ENCODE data around the gene ATOH8. TPM values are rescaled to one million over a fixed set of nuclear protein-coding genes. Genes with fewer than 3 reads are reported as not detected.

Gene ATOH8
- total RNA-seq, 2 experiments from 2014 or later: 0.44 TPM; not detected in 1

- H3K4me1 ChIP-seq (ENCODE audit: insufficient read depth, low read length, poor library complexity, severe bottlenecking): no peaks in the 10 kb centered on the region
- H3K27ac ChIP-seq (ENCODE audit: low read depth, low read length, poor library complexity, severe bottlenecking): no peak overlapping the region
- H2AFZ ChIP-seq (ENCODE audit: low read length): no peak overlapping the region
Observed at GRCh38 chr2:85768713-85769112, 14.9 kb downstream of the ATOH8 start.

DNA sequence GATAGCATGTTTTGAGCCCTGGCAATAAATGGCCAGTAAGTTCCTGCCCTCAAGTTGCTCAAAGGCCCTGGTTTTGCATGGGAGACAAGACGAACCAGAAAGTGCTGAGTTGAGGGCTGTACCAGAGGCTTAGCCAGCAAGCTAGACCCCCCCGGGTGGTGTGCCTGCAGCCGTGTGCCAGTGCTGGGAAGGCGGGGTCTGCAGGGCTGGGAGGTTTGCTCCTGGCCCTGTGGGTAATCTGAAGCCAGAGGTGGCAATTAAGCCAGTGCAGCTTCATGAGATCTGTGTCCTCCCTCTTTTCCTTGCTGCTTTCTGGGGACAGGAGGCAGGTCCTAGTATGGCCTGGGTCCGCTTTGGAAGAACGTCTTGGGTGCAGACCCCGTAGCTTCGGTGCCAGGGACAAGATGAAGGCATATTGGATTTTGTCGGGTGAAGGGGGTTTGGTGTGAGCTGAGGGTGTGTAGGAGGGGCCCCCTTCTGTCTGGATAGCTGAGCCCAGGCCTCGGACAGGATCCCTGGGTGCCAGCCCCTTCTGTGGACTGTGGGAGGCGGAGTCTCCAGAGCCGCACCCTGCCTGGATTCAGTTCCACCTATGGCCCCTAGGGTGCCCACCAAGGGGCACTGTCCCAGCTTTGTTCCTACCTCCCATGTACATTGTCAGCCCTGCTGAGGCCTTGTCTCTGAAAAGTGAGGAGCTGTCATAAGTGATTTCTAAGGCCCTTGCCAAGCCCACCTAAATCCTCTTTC, 15.6 kb downstream of the ATOH8 start:
- Histone ChIP-seq H3K36me3 (ENCODE audit: insufficient read depth, low read length) (no peaks in the 10 kb centered on the region), H3K9me3 (ENCODE audit: low read length) (no peaks in the 10 kb centered on the region), H4K20me1 (ENCODE audit: insufficient read depth, low read length) (no peaks in the 10 kb centered on the region), H3K27ac (ENCODE audit: low read depth, low read length, poor library complexity, severe bottlenecking) (no peak overlapping the region), H3K79me2 (ENCODE audit: insufficient read depth, low read depth, low read length) (no peaks in the 10 kb centered on the region), H3K4me2 (ENCODE audit: low read length) (no peak overlapping the region), H3K4me3 (ENCODE audit: low read depth, low read length, poor library complexity, severe bottlenecking) (no peak overlapping the region), H3K4me1 (ENCODE audit: insufficient read depth, low read length, poor library complexity, severe bottlenecking) (no peaks in the 10 kb centered on the region), H3K9me2 (ENCODE audit: insufficient read depth, low read length) (no peaks in the 10 kb centered on the region), H2AFZ (ENCODE audit: low read length) (no peak overlapping the region)
- no TSS peak for BruUV-seq (replicated peaks)
- POLR2A ChIA-PET: no interaction called here
- CTCF ChIA-PET (ENCODE audit: unreplicated experiment): no interaction called here
- intact Hi-C loops (cut with micrococcal nuclease; ENCODE audit: unreplicated experiment): no loop called here
- DNase-seq (ENCODE audit: low spot score): peak; percentile 19
- peak; percentile 56 for TF ChIP-seq CTCF (conservative IDR thresholded peaks at IDR 0.05; ENCODE audit: low read length)
- no peak for TF ChIP-seq EZH2phosphoT487 (IDR thresholded peaks at IDR 0.05; ENCODE audit: borderline replicate concordance, low read depth, low read length)

More at GRCh38 chr2:85768713-85769112, 14.9 kb downstream of the ATOH8 start:
- no TSS peak for BruUV-seq (replicated peaks)
- no peaks in the 10 kb centered on the region for H3K9me2 ChIP-seq (ENCODE audit: insufficient read depth, low read length)
- DNase-seq (ENCODE audit: low spot score): no peak
- no peaks in the 10 kb centered on the region for H3K36me3 ChIP-seq (ENCODE audit: insufficient read depth, low read length)
- H4K20me1 ChIP-seq (ENCODE audit: insufficient read depth, low read length): no peaks in the 10 kb centered on the region
- H3K79me2 ChIP-seq (ENCODE audit: insufficient read depth, low read depth, low read length): no peaks in the 10 kb centered on the region
- TF ChIP-seq EZH2phosphoT487 (IDR thresholded peaks at IDR 0.05; ENCODE audit: borderline replicate concordance, low read depth, low read length): no peak
- TF ChIP-seq CTCF (conservative IDR thresholded peaks at IDR 0.05; ENCODE audit: low read length): no peak
- H3K4me3 ChIP-seq (ENCODE audit: low read depth, low read length, poor library complexity, severe bottlenecking): no peak overlapping the region
- ChIA-PET CTCF (ENCODE audit: unreplicated experiment) (no interaction called here), POLR2A (interaction anchor here (0.9 to 1.0 kb wide), 2 partner anchors 17 to 88 kb away, joined by 3 read pairs; no protein-coding TSS in a partner anchor)
- no peak overlapping the region for H3K4me2 ChIP-seq (ENCODE audit: low read length)
- intact Hi-C loops (cut with micrococcal nuclease; ENCODE audit: unreplicated experiment): no loop called here
- H3K9me3 ChIP-seq (ENCODE audit: low read length): no peaks in the 10 kb centered on the region

GRCh38 chr2:85769983-85770362, 16.2 kb downstream of the ATOH8 start:
- H3K79me2 ChIP-seq (ENCODE audit: insufficient read depth, low read depth, low read length): no peaks in the 10 kb centered on the region
- CTCF ChIA-PET (ENCODE audit: unreplicated experiment): no interaction called here
- BruUV-seq (replicated peaks): no TSS peak
- intact Hi-C loops (cut with micrococcal nuclease; ENCODE audit: unreplicated experiment): no loop called here
- H3K27ac ChIP-seq (ENCODE audit: low read depth, low read length, poor library complexity, severe bottlenecking): no peak overlapping the region
- TF ChIP-seq CTCF (conservative IDR thresholded peaks at IDR 0.05; ENCODE audit: low read length) (0 out of 2 replicates have a peak, but pooled peaks have one; percentile 13), EZH2phosphoT487 (IDR thresholded peaks at IDR 0.05; ENCODE audit: borderline replicate concordance, low read depth, low read length) (no peak)
- no peaks in the 10 kb centered on the region for H3K9me2 ChIP-seq (ENCODE audit: insufficient read depth, low read length)
- H3K36me3 ChIP-seq (ENCODE audit: insufficient read depth, low read length): no peaks in the 10 kb centered on the region
- no peak overlapping the region for H3K4me3 ChIP-seq (ENCODE audit: low read depth, low read length, poor library complexity, severe bottlenecking)
- no peaks in the 10 kb centered on the region for H3K4me1 ChIP-seq (ENCODE audit: insufficient read depth, low read length, poor library complexity, severe bottlenecking)
- H2AFZ ChIP-seq (ENCODE audit: low read length): no peak overlapping the region
- no peak for DNase-seq (ENCODE audit: low spot score)
- no peaks in the 10 kb centered on the region for H4K20me1 ChIP-seq (ENCODE audit: insufficient read depth, low read length)
- H3K4me2 ChIP-seq (ENCODE audit: low read length): no peak overlapping the region
- H3K9me3 ChIP-seq (ENCODE audit: low read length): no peaks in the 10 kb centered on the region
- POLR2A ChIA-PET: interaction anchor here (0.5 to 0.6 kb wide), 2 partner anchors 52 to 387 kb away, joined by 6 read pairs; no protein-coding TSS in a partner anchor
